Astrocyte of the spinal cord (primary cell): ENCODE data around the gene WDR27.

Source experiments
- DNase-seq: peaks from one replicate; pipeline ENCODE4 v3.0.0; 2011; ENCODE audit warnings: low read depth, low spot score
- H3K4me3 ChIP-seq: 2 replicates; pipeline ENCODE4 v1.5.1; 2011; ENCODE audit warnings: low read depth, mild to moderate bottlenecking, low read length, moderate library complexity
- in situ Hi-C: cut with HindIII; loops from 2 replicates; pipeline ENCODE4 v1.10.0; 2017; ENCODE audit warnings: low sequenced_read_pairs
- TF ChIP-seq, protein P1 (sequence below): IDR thresholded peaks from 2 replicates; pipeline ENCODE4 v1.5.1; 2012; ENCODE audit warnings: low read depth, mild to moderate bottlenecking, low read length, inconsistent platforms

The WDR27 gene

DNA sequence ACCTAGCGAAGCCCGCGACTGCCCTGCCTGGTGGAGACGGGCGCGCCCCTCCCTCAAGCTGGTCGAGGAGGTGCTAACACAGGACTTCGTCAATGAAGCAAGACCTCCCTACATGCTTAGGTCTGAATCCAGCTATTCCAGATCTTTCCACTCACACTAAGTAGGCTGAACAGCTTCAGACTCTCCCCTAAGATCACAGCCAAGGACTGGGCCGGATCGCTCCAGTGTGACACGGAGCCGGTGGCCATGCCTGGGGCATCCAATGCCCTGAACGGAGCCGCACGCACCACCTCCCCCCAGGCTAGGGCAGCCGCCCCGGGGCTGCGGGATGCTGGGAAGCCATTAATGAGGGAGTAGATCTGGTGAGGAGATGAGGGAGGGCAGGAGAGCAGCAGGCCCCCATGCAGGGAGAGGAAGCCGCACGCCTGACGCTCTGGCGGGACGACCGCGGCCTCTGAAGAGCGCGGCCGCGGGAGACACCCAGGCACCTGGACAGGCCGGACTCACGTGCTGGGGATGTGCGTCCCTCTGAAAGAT is 200.0 kb downstream of the WDR27 start:
- no peak for DNase-seq
- TF ChIP-seq, protein P1, sequence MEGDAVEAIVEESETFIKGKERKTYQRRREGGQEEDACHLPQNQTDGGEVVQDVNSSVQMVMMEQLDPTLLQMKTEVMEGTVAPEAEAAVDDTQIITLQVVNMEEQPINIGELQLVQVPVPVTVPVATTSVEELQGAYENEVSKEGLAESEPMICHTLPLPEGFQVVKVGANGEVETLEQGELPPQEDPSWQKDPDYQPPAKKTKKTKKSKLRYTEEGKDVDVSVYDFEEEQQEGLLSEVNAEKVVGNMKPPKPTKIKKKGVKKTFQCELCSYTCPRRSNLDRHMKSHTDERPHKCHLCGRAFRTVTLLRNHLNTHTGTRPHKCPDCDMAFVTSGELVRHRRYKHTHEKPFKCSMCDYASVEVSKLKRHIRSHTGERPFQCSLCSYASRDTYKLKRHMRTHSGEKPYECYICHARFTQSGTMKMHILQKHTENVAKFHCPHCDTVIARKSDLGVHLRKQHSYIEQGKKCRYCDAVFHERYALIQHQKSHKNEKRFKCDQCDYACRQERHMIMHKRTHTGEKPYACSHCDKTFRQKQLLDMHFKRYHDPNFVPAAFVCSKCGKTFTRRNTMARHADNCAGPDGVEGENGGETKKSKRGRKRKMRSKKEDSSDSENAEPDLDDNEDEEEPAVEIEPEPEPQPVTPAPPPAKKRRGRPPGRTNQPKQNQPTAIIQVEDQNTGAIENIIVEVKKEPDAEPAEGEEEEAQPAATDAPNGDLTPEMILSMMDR = no peak
- no peak overlapping the region for H3K4me3 ChIP-seq
- in situ Hi-C loops = no loop called here

DNA sequence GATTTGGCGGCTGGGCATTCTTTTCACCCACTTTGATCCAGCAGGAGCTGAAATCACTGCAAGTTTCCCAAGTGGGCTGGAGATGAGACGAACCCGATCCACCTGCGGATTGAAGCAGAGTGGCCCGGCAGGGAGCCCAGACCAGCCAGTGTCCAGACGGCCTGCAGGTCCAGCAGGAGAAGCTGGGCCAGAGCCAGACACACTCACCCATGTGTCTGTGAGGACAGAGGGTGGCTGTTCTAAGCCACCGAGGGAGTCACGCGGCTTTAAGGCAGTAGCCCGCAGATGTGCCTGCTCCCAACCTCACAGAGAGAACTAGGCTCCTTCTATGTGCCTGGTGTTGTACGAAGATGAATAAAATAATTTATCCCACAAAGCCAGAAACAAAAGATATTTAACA is 200.7 kb downstream of the WDR27 start:
- TF ChIP-seq, protein P1 = no peak
- no peak overlapping the region for H3K4me3 ChIP-seq
- DNase-seq = no peak
- in situ Hi-C loops = no loop called here

DNA sequence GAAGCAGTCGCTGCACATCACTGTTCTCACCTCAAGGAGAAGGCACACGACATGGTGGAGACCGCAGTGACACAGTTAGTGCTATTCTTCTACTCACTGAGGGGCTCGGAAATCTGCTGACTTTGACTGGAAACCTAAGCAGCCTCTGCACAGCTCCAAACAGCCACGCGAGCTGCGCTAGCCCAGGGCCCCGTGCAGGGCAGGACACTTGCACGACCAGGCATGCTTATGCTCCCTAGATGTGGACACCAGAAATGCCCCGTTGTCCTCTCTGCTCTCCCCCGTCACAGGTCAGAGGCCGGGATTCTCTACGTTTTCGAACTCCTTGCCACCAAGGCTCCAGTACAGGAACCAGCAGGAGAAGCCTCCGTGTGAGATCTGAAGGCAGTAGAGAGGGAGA is 201.1 kb downstream of the WDR27 start:
- in situ Hi-C loops = no loop called here
- no peak overlapping the region for H3K4me3 ChIP-seq
- TF ChIP-seq, protein P1 = no peak
- DNase-seq = no peak

DNA sequence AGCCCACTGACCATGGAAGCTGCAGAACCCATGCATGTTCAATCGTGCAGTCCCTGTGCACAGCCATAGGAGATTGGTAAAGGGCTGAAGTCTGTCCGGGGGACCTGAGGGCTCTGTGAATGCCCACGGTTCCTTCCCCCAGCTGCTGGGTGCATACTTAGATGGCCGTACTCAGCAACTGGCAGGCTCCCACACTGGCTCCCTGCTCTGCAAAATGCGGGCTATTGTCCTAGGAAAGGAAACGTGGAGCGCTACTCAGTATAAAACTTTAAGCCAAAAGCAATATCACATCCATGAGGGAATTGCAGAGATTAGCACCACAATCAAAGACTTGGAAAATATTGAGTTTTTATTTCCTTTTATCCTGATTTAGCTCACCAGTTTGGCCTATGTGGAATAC is 202.0 kb downstream of the WDR27 start:
- in situ Hi-C loops = no loop called here
- DNase-seq = no peak
- TF ChIP-seq, protein P1 = no peak
- H3K4me3 ChIP-seq = no peak overlapping the region

DNA sequence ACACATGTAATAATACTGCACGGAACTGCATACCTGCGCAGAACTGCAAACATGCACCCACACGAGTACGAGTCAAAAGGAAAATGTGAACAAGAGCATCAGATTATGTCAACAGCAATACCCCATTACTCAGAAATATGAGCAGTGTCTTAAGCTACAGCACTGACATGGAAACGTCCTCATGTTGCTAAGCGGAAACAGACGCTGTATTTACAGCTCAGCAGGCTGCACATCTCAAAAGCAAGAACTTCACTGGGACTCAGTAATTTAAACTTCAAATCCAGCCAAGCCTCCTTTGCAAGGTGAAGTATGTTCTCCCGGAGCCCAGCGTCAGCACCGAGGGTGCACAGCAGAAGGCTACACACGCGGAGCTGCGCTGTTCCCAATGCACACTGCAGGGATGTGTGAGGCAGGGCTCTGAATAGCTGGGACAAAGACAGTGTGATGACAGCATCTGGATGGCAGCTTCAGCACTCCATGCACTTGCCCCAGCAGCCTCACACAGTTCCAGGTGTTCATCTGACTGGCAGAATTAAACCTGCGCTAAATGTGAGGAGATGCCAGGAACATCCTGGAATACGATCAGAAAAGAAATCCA is 202.8 kb downstream of the WDR27 start:
- no peak for DNase-seq
- TF ChIP-seq, protein P1 = no peak
- no peak overlapping the region for H3K4me3 ChIP-seq

DNA sequence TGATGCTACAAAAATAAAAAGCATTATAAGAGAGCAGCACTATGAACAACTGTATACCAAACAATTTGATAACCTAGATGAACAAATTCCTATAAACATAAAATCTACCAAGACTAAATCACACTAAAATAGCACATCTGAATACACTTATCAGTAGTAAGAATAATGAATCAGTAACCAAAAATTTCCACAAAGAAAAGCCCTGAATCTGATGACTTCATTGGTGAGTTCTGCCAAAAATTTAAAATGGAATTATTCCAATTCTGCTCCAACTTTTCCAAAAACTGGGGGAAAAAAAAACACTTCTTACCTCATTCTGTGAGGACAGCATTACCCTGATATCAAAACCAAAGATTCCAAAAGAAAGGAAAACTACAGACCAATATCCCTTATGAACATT is 206.2 kb downstream of the WDR27 start:
- in situ Hi-C loops = no loop called here
- H3K4me3 ChIP-seq = no peak overlapping the region
- TF ChIP-seq, protein P1 = no peak
- peak; percentile 59 for DNase-seq

More for the DNA sequence above, 202.8 kb downstream of the WDR27 start:
- in situ Hi-C loops = no loop called here

DNA sequence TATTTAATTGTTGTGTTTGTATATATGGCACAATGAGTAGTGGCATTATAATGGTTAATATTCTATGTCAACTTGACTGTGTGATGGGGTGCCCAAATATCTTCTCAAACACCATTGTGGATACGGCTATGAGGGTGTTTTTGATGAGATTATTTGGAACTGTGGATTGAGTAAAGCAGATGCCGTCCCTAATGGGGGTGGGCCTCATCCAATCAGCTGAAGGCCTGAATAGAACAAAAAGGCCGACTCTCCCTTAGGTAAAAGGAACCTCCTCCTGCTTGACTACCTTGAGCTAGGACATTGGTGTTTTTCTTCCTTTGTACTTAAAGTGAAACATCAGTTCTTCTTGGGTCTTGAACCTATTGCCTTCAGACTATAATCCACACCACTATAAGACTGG is 207.8 kb downstream of the WDR27 start:
- in situ Hi-C loops = no loop called here
- TF ChIP-seq, protein P1 = no peak
- H3K4me3 ChIP-seq = no peak overlapping the region
- no peak for DNase-seq
